Endometrial microvascular endothelial cells (primary cell): Measurements from ENCODE around the gene SNX9. TPM values are rescaled to one million over a fixed set of nuclear protein-coding genes. Genes with fewer than 3 reads are reported as not detected.
"Not testable (repeated sequence)": the region's sequence is repeated elsewhere in the genome, so short reads cannot be mapped to it uniquely, and the experiment has no call there.

Experiments
- in situ Hi-C: cut with HindIII; loops from 2 replicates; pipeline ENCODE4 v1.10.0; 2017; ENCODE audit warnings: low sequenced_read_pairs, low pct_unique_long_range_greater_than_20kb; ENCODE audit errors: inconsistent ontology term
- total RNA-seq: library from RNA; depleted of rRNA; stranded (reverse); fragments of >200 nt; gene quantifications from one replicate; pipeline ENCODE4 v1.2.3, GENCODE V29; 2015; ENCODE audit errors: inconsistent ontology term

The SNX9 gene
- total RNA-seq, 1 donor from 2014 or later = 25.4 TPM

GRCh38 chr6:157799561-157799960, 23.5 kb upstream of the SNX9 start:
- in situ Hi-C loops = not testable (repeated sequence)

GRCh38 chr6:157800420-157801237, 22.4 kb upstream of the SNX9 start:
- in situ Hi-C loops = no loop called here

- in situ Hi-C loops = no loop called here
Measured at GRCh38 chr6:157804448-157805327, 18.4 kb upstream of the SNX9 start.

- in situ Hi-C loops = no loop called here
Measured at GRCh38 chr6:157806131-157806855, 16.8 kb upstream of the SNX9 start.

GRCh38 chr6:157806856-157807215, 16.2 kb upstream of the SNX9 start:
- in situ Hi-C loops = no loop called here

- in situ Hi-C loops = no loop called here
Measured at GRCh38 chr6:157808405-157808950, 14.6 kb upstream of the SNX9 start.

GRCh38 chr6:157809613-157810012, 13.4 kb upstream of the SNX9 start:
- in situ Hi-C loops = no loop called here

- in situ Hi-C loops = no loop called here
Measured at GRCh38 chr6:157811137-157811475, 11.9 kb upstream of the SNX9 start.

- in situ Hi-C loops = no loop called here
Measured at GRCh38 chr6:157811476-157812173, 11.4 kb upstream of the SNX9 start.

- in situ Hi-C loops = no loop called here
Measured at GRCh38 chr6:157812425-157813171, 10.4 kb upstream of the SNX9 start.

- in situ Hi-C loops = no loop called here
Measured at GRCh38 chr6:157813191-157813590, 9.9 kb upstream of the SNX9 start.

GRCh38 chr6:157813750-157814455, 9.1 kb upstream of the SNX9 start:
- in situ Hi-C loops = no loop called here

- in situ Hi-C loops = no loop called here
Measured at GRCh38 chr6:157814883-157815282, 8.2 kb upstream of the SNX9 start.

GRCh38 chr6:157821342-157822033, 1.6 kb upstream of the SNX9 start:
- in situ Hi-C loops = loop anchor here (10.0 kb wide), 1 partner anchor 67 kb away; no protein-coding TSS in a partner anchor

- in situ Hi-C loops = loop anchor here (10.0 kb wide), 1 partner anchor 68 kb away; no protein-coding TSS in a partner anchor
Measured at GRCh38 chr6:157822245-157823000, 623 bp upstream of the SNX9 start.
